H9 (cell line): ENCODE measurements around the gene APLF. TPM values are rescaled to one million over a fixed set of nuclear protein-coding genes. Genes with fewer than 3 reads are reported as not detected.

Source experiments
- DNase-seq: peaks from one replicate; pipeline ENCODE4 v3.0.0-alpha.2; 2017
- H2AFZ ChIP-seq: one replicate; pipeline ENCODE4 v1.6.1; 2013; ENCODE audit warnings: mild to moderate bottlenecking, low read length, control low read depth, moderate library complexity
- H2AK5ac ChIP-seq: 2 replicates; pipeline ENCODE4 v1.6.1; 2013; ENCODE audit warnings: low read length, control low read depth, mixed read lengths; ENCODE audit not compliant: insufficient read length
- H2BK120ac ChIP-seq: one replicate; pipeline ENCODE4 v1.6.1; 2013; ENCODE audit warnings: low read depth, mild to moderate bottlenecking, low read length, control low read depth, inconsistent platforms; ENCODE audit not compliant: poor library complexity, severe bottlenecking
- H2BK12ac ChIP-seq: 2 replicates; pipeline ENCODE4 v1.6.1; 2013; ENCODE audit warnings: low read length, control low read depth, mixed read lengths, low read depth; ENCODE audit not compliant: insufficient read length
- H2BK15ac ChIP-seq: 2 replicates; pipeline ENCODE4 v1.6.1; 2013; ENCODE audit warnings: low read depth, low read length, control low read depth
- H2BK20ac ChIP-seq: one replicate; pipeline ENCODE4 v1.6.1; 2013; ENCODE audit warnings: low read depth, mild to moderate bottlenecking, low read length, control low read depth, inconsistent platforms; ENCODE audit not compliant: poor library complexity, severe bottlenecking
- H2BK5ac ChIP-seq: 2 replicates; pipeline ENCODE4 v1.6.1; 2013; ENCODE audit warnings: low read length, control low read depth, mixed read lengths; ENCODE audit not compliant: insufficient read length
- H3K14ac ChIP-seq: 2 replicates; pipeline ENCODE4 v1.6.1; 2013; ENCODE audit warnings: low read length, control low read depth; ENCODE audit not compliant: insufficient read depth
- H3K18ac ChIP-seq: 2 replicates; pipeline ENCODE4 v1.6.1; 2013; ENCODE audit warnings: low read depth, mild to moderate bottlenecking, mixed read lengths, low read length, control low read depth; ENCODE audit not compliant: insufficient read length
- H3K23ac ChIP-seq: 2 replicates; pipeline ENCODE4 v1.6.1; 2013; ENCODE audit warnings: low read length, control low read depth, mixed read lengths, low read depth; ENCODE audit not compliant: insufficient read length
- H3K23me2 ChIP-seq: 2 replicates; pipeline ENCODE4 v1.6.1; 2013; ENCODE audit warnings: low read depth, mild to moderate bottlenecking, mixed read lengths, low read length, control low read depth; ENCODE audit not compliant: insufficient read length, poor library complexity, severe bottlenecking
- H3K27ac ChIP-seq: 2 replicates; pipeline ENCODE4 v1.5.1; 2013; ENCODE audit warnings: low read length, control low read depth, mixed read lengths, low read depth; ENCODE audit not compliant: insufficient read length
- H3K27me3 ChIP-seq: 2 replicates; pipeline ENCODE4 v1.6.1; 2013; ENCODE audit warnings: low read length, control low read depth, inconsistent platforms; ENCODE audit not compliant: insufficient read depth
- H3K4ac ChIP-seq: 2 replicates; pipeline ENCODE4 v1.6.1; 2013; ENCODE audit warnings: low read depth, mild to moderate bottlenecking, control low read depth, inconsistent platforms, low read length, moderate library complexity
- H3K4me1 ChIP-seq: 2 replicates; pipeline ENCODE4 v1.6.1; 2013; ENCODE audit warnings: low read length, control low read depth, inconsistent platforms; ENCODE audit not compliant: insufficient read depth
- H3K4me2 ChIP-seq: 2 replicates; pipeline ENCODE4 v1.6.1; 2013; ENCODE audit warnings: low read length, control low read depth, mixed read lengths; ENCODE audit not compliant: insufficient read length, insufficient read depth
- H3K56ac ChIP-seq: 2 replicates; pipeline ENCODE4 v1.6.1; 2013; ENCODE audit warnings: low read depth, mild to moderate bottlenecking, mixed read lengths, low read length, control low read depth; ENCODE audit not compliant: insufficient read length
- H3K79me1 ChIP-seq: 2 replicates; pipeline ENCODE4 v1.6.1; 2013; ENCODE audit warnings: low read depth, mild to moderate bottlenecking, moderate library complexity, low read length, control low read depth, inconsistent platforms; ENCODE audit not compliant: insufficient read depth, poor library complexity, severe bottlenecking
- H3K79me2 ChIP-seq: 2 replicates; pipeline ENCODE4 v1.6.1; 2013; ENCODE audit warnings: low read length, control low read depth, inconsistent platforms; ENCODE audit not compliant: insufficient read depth
- H3K9ac ChIP-seq: 2 replicates; pipeline ENCODE4 v1.6.1; 2013; ENCODE audit warnings: low read length, control low read depth, mixed read lengths; ENCODE audit not compliant: insufficient read length; ENCODE audit errors: extremely low read depth
- H3K9me3 ChIP-seq: one replicate; pipeline ENCODE4 v1.6.1; 2013; ENCODE audit warnings: low read depth, low read length, inconsistent platforms; ENCODE audit not compliant: control insufficient read depth
- H3T11ph ChIP-seq: one replicate; pipeline ENCODE4 v1.6.1; 2013; ENCODE audit warnings: mild to moderate bottlenecking, low read length, control low read depth, inconsistent platforms
- H4K20me1 ChIP-seq: one replicate; pipeline ENCODE4 v1.6.1; 2013; ENCODE audit not compliant: control insufficient read depth, insufficient read length, insufficient read depth
- H4K5ac ChIP-seq: 2 replicates; pipeline ENCODE4 v1.6.1; 2013; ENCODE audit warnings: low read depth, mild to moderate bottlenecking, mixed read lengths, low read length, control low read depth; ENCODE audit not compliant: insufficient read length
- H4K8ac ChIP-seq: replicated peaks from 2 replicates; pipeline ENCODE4 v1.6.1; 2013; ENCODE audit warnings: low read length, control low read depth, mixed read lengths, low read depth; ENCODE audit not compliant: insufficient read length
- H4K91ac ChIP-seq: 2 replicates; pipeline ENCODE4 v1.6.1; 2013; ENCODE audit warnings: low read depth, mild to moderate bottlenecking, moderate library complexity, mixed read lengths, low read length, control low read depth; ENCODE audit not compliant: insufficient read length
- H3K27ac Mint-ChIP-seq, 3 experiments: 2 replicates in 2 of 3; 3 replicates in 1 of 3; pipeline ENCODE4 v1.8.0; 2020 to 2021; ENCODE audit warnings: mixed read lengths in 3 of 3, mild to moderate bottlenecking in 1 of 3, moderate library complexity in 1 of 3
- H3K27me3 Mint-ChIP-seq: 2 replicates; pipeline ENCODE4 v1.8.0; 2021; ENCODE audit warnings: low read depth, mild to moderate bottlenecking, moderate library complexity, mixed read lengths
- H3K36me3 Mint-ChIP-seq, 3 experiments: 2 replicates in 2 of 3; 3 replicates in 1 of 3; pipeline ENCODE4 v1.8.0; 2020 to 2021; ENCODE audit warnings: low read depth in 3 of 3, mixed read lengths in 3 of 3; ENCODE audit not compliant: insufficient read depth in 1 of 3
- H3K4me1 Mint-ChIP-seq, 2 experiments: 2 replicates each; pipeline ENCODE4 v1.8.0; 2020; ENCODE audit warnings: mixed read lengths in 2 of 2
- H3K4me3 Mint-ChIP-seq, 2 experiments: 2 replicates in 1 of 2; 3 replicates in 1 of 2; pipeline ENCODE4 v1.8.0; 2020 to 2021; ENCODE audit warnings: mild to moderate bottlenecking in 2 of 2, mixed read lengths in 2 of 2, moderate library complexity in 1 of 2
- H3K9me3 Mint-ChIP-seq, 2 experiments: 2 replicates in 1 of 2; 3 replicates in 1 of 2; pipeline ENCODE4 v1.8.0; 2020; ENCODE audit warnings: mild to moderate bottlenecking in 2 of 2, mixed read lengths in 2 of 2, moderate library complexity in 1 of 2
- CTCF ChIP-seq: fragments of 200-600 bp; sonication (generic); conservative IDR thresholded peaks from 3 replicates; pipeline ENCODE4 v1.8.0; 2021; ENCODE audit warnings: antibody characterized with exemption, mild to moderate bottlenecking
- WGBS: extraction: QIAGEN DNeasy Blood & Tissue Kit; methylation state at CpG from one replicate; pipeline ENCODE4 v1.1.7; 2013; ENCODE audit warnings: missing lambda C conversion rate, low lambda C conversion rate, mixed read lengths; ENCODE audit not compliant: insufficient read length; ENCODE audit errors: extremely low coverage; 5-methylcytosine and 5-hydroxymethylcytosine counted together
- total RNA-seq: library from RNA; stranded (reverse); gene quantifications from 2 replicates; pipeline ENCODE4 v1.2.1, GENCODE V29; 2021

Gene APLF
- total RNA-seq, 1 experiment from 2014 or later: 3.7 TPM

GRCh38 chr2:68418419-68418818 is 49.0 kb upstream of the APLF start:
- H3K4me1 ChIP-seq: peaks cover 3% of the 10 kb centered on the region; the same call in 1 of the 2 replicates
- no peak for TF ChIP-seq CTCF
- H3K27me3 ChIP-seq: no peaks in the 10 kb centered on the region
- no peaks in the 10 kb centered on the region for H3K27me3 Mint-ChIP-seq
- no peak overlapping the region for H4K91ac ChIP-seq
- no peaks in the 10 kb centered on the region for H3K23me2 ChIP-seq
- no peak overlapping the region for H3K23ac ChIP-seq
- no peak overlapping the region for H3K4me2 ChIP-seq
- no peak overlapping the region for H2BK12ac ChIP-seq
- H3K27ac ChIP-seq: no peak overlapping the region
- no peak overlapping the region for H3K9ac ChIP-seq
- H4K5ac ChIP-seq: no peak overlapping the region
- no peak overlapping the region for H3T11ph ChIP-seq
- H3K27ac Mint-ChIP-seq: no peak overlapping the region
- no peak overlapping the region for H2BK120ac ChIP-seq
- no peaks in the 10 kb centered on the region for H3K79me2 ChIP-seq
- H4K20me1 ChIP-seq: no peaks in the 10 kb centered on the region
- no peak overlapping the region for H3K14ac ChIP-seq
- H3K9me3 ChIP-seq: no peaks in the 10 kb centered on the region
- H2BK20ac ChIP-seq: no peak overlapping the region
- H2BK5ac ChIP-seq: no peak overlapping the region
- DNase-seq: no peak
- no peak overlapping the region for H2AK5ac ChIP-seq
- no peaks in the 10 kb centered on the region for H3K79me1 ChIP-seq
- no peak overlapping the region for H2BK15ac ChIP-seq
- no CpG with 5 or more reads among the region's 1 CpG for WGBS
- H3K18ac ChIP-seq: no peak overlapping the region
- H3K4ac ChIP-seq: no peak overlapping the region
- H4K8ac ChIP-seq: no peak overlapping the region
- peaks cover 28 to 33% of the 10 kb centered on the region in 2 experiments for H3K4me1 Mint-ChIP-seq
- H2AFZ ChIP-seq: no peak overlapping the region
- H3K4me3 Mint-ChIP-seq: no peak overlapping the region
- no peak overlapping the region for H3K56ac ChIP-seq
- no peaks in the 10 kb centered on the region for H3K9me3 Mint-ChIP-seq
- H3K36me3 Mint-ChIP-seq: no peaks in the 10 kb centered on the region; a peak in 1 of 7 replicates
